ENCODE measurements around the gene MATN1. TPM values are rescaled to one million over a fixed set of nuclear protein-coding genes. Genes with fewer than 3 reads are reported as not detected.
"Not testable (repeated sequence)": the region's sequence is repeated elsewhere in the genome, so short reads cannot be mapped to it uniquely, and the experiment has no call there.

The MATN1 gene
- polyA plus RNA-seq, 3 donors: 0.11 to 0.21 (median 0.17) TPM

- no peak for DNase-seq (ENCODE audit: low read depth in 3 of 3, low spot score in 2 of 3)
Observed at GRCh38 chr1:30701258-30701633, 22.1 kb downstream of the MATN1 start.

GRCh38 chr1:30700528-30701257 is 22.7 kb downstream of the MATN1 start:
- DNase-seq (ENCODE audit: low read depth in 3 of 3, low spot score in 2 of 3): no peak

- DNase-seq (ENCODE audit: low read depth in 3 of 3, low spot score in 2 of 3): no peak
Observed at GRCh38 chr1:30699762-30700161, 23.6 kb downstream of the MATN1 start.

GRCh38 chr1:30698401-30698981 is 24.9 kb downstream of the MATN1 start:
- no peak for DNase-seq (ENCODE audit: low read depth in 3 of 3, low spot score in 2 of 3)

- DNase-seq (ENCODE audit: low read depth in 3 of 3, low spot score in 2 of 3): no peak
Observed at GRCh38 chr1:30697571-30698376, 25.6 kb downstream of the MATN1 start.

- DNase-seq (ENCODE audit: low read depth in 3 of 3, low spot score in 2 of 3): no peak
Observed at GRCh38 chr1:30696831-30697230, 26.6 kb downstream of the MATN1 start.

GRCh38 chr1:30695439-30695841 is 27.9 kb downstream of the MATN1 start:
- DNase-seq (ENCODE audit: low read depth in 3 of 3, low spot score in 2 of 3): no peak

- no peak for DNase-seq (ENCODE audit: low read depth in 3 of 3, low spot score in 2 of 3)
Observed at GRCh38 chr1:30694280-30695175, 28.9 kb downstream of the MATN1 start.

- DNase-seq (ENCODE audit: low read depth in 3 of 3, low spot score in 2 of 3): no peak
Observed at GRCh38 chr1:30693822-30694221, 29.6 kb downstream of the MATN1 start.

- DNase-seq (ENCODE audit: low read depth in 3 of 3, low spot score in 2 of 3): no peak
Observed at GRCh38 chr1:30693366-30693765, 30.0 kb downstream of the MATN1 start.

- DNase-seq (ENCODE audit: low read depth in 3 of 3, low spot score in 2 of 3): no peak
Observed at GRCh38 chr1:30692948-30693301, 30.5 kb downstream of the MATN1 start.

GRCh38 chr1:30692201-30692947 is 31.0 kb downstream of the MATN1 start:
- DNase-seq (ENCODE audit: low read depth in 3 of 3, low spot score in 2 of 3): no peak

GRCh38 chr1:30691480-30691879 is 31.9 kb downstream of the MATN1 start:
- no peak for DNase-seq (ENCODE audit: low read depth in 3 of 3, low spot score in 2 of 3)

GRCh38 chr1:30689901-30690645 is 33.3 kb downstream of the MATN1 start:
- DNase-seq (ENCODE audit: low read depth in 3 of 3, low spot score in 2 of 3): no peak

- DNase-seq (ENCODE audit: low read depth in 3 of 3, low spot score in 2 of 3): no peak
Observed at GRCh38 chr1:30688920-30689794, 34.2 kb downstream of the MATN1 start.

GRCh38 chr1:30688516-30688915 is 34.9 kb downstream of the MATN1 start:
- not testable (repeated sequence) for DNase-seq (ENCODE audit: low read depth in 3 of 3, low spot score in 2 of 3)

- no peak for DNase-seq (ENCODE audit: low read depth in 3 of 3, low spot score in 2 of 3)
Observed at GRCh38 chr1:30687886-30688285, 35.5 kb downstream of the MATN1 start.

- DNase-seq (ENCODE audit: low read depth in 3 of 3, low spot score in 2 of 3): no peak
Observed at GRCh38 chr1:30686236-30686935, 37.0 kb downstream of the MATN1 start.
